HG03060 (cell line): ENCODE data around the gene ZNF2.
"Not testable (repeated sequence)": the region's sequence is repeated elsewhere in the genome, so short reads cannot be mapped to it uniquely, and the experiment has no call there.

Experiments used
- ATAC-seq: cut with Tn5 transposase; IDR thresholded peaks from one replicate; pipeline ENCODE4 v1.9.1; 2021; ENCODE audit warnings: low read depth, moderate number of reproducible peaks; ENCODE audit not compliant: unreplicated experiment

Gene ZNF2

DNA sequence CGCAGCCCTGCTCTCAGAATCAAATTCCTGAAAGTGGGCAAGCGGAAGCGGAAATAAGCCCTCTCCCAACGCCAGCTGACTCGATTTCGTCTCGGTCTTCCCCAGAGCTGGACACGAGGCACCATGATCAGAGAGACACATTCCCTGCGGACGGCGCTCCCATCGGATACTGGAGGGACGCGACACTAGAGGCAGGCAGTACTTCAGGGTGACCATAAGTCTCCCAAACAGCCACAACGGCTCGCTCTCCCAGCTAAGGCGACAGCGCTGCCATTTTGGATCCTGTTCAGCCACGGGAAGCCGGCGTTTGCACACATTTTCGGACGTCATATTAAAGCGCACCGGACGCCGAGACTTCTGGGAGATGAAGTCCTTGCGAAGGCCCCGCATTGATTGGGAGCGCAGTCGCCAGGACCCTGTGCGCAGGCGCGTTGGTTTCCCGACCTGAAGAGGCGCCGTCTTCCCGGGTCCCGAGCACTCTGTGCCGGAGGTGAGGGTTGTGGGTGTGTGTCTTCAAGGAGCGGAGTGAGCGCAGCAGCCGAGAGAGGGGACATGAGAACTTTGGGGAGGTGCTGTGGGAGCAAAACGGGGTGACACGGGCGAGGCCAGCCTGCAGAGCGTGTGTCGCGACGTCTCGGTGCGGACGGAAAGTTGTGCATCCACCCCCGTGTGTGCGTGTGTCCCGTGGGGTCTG lies at the start of gene ZNF2:
ZNF2 (plus strand) TSS at position 439 of the 694 bp plus-strand sequence. CDS start 10,418 bp downstream, outside the sequence.
- ATAC-seq: peak; percentile 83

DNA sequence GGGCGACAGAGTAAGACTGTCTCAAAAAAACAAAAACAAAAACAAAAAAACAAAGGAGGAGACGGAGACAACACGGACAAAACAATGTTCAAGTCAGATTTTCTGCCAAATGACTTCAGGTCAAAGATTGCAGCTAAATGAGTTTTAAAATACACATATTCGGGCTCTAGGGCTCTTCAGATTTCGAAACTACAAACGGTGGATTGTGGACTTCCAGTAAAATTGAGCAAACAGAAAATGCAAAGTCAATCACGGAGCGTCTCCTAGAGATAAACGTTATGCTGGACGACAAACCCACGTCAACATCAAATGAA lies 44.6 kb upstream of the ZNF2 start:
- no peak for ATAC-seq

DNA sequence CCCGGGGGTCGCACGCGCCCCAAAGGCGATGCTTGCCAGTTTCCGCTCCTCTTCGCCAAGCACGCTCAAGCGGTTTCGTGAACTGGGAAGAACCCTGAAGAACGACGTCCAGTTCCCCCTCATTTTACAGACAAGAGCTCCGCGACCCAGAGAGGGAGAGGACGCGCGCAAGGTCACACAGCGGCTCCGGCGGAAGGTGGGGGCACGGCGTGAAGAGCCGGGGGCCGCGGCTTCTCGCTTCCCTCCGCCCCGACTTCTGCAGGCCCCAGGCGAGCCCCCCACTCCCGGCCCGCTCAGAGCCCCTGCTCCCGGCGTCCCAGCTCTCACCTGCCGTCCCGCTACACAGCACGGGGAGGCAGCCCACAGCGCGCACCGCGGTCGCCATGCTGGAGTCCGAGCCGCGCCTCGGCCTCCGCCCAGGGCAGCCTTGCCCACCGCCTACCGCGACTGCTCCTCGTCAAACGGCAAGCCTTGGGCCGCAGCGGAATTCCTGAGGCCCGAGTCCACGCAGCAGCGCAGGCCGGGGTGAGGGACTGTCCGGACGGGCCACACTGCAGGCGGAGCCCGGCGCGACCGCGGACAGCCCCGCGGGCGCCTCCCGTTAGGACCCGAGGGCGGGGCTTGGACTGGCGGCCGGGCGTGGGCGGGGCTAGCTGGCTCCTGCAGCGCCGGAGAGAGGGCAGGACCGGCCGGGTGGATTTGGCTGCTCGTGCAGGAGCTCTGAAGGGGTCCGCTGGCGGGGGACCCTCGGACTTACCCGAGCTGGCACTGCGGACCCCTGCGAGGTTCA lies 44.0 kb upstream of the ZNF2 start, which contains the start of gene MRPS5:
MRPS5 (minus strand) TSS at position 402 of the 790 bp plus-strand sequence; CDS start at position 385, 17 bp downstream.
- peak; percentile 57 for ATAC-seq

DNA sequence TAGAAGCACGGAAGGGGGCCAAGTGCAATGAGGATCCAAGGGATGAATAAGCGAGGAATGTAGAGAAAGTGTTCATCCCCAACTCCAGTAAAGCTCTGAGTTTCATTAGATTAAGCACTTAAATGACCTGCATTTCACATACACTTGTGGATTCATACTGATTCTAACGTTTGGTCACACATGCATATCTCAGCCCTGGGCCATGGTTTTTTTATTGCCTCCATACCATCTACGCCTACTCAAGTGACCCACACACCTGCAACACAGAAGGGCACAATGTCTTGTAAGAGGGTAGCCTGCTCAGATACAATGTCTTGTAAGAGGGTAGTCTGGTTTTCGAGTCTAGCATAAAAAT lies 43.4 kb upstream of the ZNF2 start:
- ATAC-seq: no peak

DNA sequence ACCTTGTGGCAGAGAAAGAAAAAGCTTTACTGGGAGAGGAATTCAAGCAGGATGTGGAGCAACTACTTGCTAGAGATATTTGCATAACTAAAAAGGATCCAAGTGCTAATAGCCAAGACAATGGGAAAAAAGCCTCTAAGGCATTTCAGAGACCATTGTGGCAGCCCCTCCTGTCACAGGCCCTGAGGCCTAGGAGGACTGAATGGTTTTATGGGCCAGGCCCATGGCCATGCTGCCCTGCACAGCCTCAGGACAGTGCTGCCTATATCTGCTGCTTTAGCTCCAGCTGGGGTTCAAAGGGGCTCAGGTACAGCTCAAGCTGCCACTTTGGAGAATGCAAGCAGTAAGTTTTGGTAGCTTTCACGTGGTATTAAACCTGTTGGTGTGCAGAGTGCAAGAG lies 26.9 kb upstream of the ZNF2 start:
- no peak for ATAC-seq

DNA sequence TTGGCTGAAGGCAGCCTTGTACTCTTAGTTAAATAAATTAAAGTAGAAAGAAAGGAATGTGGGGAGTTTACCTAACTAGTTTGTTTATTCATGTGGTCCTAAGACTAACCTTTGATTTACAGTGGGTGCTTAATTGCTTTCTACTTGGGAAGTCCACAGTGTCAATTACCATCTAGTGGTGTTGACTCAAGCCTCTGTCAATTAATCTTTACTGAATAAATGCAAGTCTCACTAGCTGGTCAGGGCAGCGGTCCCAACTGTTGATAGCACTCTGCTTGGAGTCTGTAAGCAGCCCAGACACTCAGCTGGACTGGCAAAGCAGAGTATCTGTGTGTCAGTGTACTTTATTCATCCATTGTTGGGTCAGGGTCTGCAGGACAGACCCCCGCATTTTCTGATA lies 21.8 kb upstream of the ZNF2 start:
- ATAC-seq: no peak

DNA sequence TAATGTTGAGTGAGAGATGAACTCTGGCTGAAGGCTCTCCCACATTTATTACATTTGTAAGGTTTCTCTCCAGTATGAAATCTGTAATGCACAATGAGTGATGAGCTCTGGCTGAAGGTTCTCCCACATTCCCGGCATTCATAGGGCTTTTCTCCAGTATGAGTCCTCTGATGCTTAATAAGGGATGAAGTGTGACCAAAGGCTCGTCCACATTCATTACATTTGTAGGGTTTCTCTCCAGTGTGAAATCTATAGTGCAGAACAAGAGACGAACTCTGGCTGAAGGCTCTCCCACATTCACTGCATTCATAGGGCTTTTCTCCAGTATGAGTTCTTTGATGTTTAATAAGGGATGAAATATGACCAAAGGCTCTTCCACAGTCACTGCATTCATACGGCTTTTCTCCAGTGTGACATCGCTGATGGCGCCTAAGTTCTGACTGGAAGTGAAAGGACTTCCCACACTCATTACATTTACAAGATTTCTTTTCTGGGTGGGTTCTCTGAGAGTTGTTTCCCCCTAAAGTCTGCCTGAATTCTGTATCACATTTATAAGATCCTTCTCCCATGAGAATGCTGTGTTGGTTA lies 16.1 kb upstream of the ZNF2 start:
- no peak for ATAC-seq

DNA sequence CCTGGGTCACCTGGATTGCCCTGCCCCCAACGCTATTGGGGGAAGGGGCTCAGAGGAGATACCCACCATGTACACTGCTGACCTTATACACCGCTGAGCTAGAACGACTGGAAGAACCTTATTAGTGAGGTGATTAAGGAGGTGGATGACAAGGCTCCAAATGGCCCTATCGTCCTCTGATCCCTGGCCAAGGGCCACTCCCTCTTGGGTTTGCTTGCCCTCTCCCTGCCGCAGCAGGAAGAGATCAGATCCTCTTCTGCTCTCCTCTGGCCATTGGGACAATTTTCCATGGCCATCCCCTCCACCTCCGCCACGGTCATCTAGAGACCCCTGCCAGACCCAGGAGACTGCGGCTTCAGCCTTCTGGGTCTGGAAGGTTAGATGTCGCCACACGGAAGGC lies 7.2 kb upstream of the ZNF2 start:
- ATAC-seq: no peak

DNA sequence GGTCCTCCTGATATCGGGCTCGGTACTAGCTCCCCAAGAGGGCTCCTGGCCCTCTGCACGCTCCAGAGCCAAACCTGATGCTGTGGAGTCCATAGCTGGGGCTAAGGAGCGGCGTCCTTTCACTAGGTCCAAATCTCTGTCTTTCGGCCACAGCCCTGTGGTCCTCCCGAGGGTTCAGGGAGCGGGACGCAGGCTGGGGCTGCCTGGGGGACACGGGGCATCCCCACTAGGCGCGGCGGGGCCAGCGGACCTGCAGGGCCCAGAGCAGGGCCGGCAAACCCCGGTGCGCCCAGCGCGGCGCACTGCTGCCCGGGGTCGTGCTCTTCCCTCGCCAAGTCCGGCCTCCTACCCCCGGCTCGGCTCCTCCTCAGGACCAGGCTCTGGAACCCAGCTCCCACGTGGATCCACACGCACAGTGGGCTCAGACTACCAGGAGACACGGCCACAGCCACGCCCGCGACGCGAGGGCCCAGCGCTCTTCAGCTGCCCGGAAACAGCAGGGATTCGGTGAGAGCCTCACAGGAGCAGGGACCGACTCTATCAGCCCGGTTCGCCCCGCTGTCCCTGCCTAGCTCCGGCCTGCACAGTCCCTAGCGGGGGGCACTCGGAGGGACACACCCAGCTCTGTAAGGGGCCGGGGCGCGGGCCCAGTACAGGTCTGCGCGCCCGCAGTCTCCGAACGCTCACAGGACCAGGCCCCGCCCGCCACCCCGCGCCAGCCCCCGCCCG lies 6.6 kb upstream of the ZNF2 start:
- peak; percentile 19 for ATAC-seq

DNA sequence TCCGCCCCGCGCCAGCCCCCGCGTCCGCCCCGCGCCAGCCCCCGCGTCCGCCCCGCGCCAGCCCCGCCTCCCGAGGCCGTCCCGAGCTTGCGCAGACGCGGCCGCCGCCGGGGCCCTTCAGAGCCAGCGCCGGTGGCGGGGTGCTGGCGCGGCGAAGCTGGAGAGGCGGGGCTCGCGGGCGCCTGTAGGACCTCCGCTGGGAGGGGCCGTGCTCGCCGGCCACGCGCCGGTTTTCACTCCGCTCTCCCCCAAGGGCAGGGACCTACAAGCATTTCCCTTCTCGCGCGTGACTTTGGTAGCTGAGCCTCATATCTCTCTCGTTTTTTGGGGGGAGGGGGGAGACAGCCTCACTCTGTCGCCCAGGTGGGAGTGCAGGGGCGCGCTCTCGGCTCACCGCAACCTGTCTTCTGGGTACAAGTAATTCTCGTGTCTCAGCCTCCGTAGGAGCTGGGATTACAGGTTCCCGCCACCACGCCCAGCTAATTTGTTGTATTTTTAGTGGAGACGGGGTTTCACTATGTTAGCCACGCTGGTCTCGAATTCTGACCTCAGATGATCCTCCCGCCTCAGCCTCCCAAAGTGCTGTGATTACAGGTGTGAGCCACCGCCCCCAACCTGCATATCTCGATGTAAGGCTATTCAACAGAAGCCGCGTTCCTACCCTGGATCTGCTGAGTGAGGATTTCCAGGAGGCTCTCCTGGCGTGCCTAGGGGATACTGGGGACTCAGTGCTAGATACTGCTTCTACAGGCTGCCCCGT lies 5.7 kb upstream of the ZNF2 start, which contains the start of gene ZNF514:
ZNF514 (minus strand) TSS at position 159 of the 760 bp plus-strand sequence. CDS start 6,595 bp downstream, outside the sequence.
- peak; percentile 61 for ATAC-seq

DNA sequence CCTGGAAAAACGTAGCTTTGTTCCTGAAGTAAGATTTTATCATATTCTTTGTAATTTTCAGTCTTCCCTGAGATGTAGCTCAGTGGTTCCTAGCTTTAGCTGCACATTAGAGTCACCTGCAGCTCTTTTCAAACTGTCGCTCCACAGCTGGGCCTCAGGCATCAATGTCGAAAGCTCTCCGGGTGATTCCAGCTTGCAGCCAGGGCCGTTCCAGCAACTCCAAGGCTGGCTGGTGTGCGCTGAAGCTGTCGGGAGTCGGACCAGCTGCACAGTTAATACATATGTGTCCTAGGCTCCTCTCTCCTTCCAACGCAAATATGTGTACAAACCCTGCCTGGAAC lies 609 bp upstream of the ZNF2 start:
- peak; percentile 5 for ATAC-seq

DNA sequence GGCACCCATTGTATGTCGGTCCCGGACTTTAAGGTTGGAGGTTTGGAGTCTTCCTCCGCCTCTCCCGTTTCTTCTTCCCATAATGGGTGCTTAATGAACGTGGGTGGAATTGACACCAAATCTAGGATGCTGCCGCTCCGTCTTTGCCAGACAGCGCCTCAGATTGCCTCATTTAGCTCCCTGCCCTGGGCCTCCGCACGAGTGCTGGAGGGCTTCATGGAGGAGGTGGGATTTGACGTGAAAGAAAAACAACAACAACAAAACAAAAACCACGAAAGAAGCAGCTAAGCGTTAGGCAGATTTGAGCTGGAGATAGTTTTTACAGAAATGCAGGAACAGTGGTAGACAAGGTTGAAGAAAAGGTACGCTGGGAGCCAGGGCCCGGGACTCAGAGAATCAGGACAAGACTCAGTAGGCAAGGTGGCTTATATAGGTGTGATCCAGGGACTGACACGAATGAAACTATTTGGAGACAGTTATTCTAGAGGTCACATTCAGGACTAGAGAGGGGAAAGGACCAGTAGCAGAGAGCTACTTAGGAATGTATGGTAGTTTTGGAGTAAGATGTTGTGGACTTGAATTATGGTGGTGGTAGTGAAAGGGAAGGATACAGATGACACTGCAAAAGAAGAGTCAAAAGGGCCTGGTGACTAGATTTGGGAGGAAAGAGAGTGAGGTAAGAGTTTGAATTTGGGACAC lies 605 bp downstream of the ZNF2 start:
- ATAC-seq: no peak

DNA sequence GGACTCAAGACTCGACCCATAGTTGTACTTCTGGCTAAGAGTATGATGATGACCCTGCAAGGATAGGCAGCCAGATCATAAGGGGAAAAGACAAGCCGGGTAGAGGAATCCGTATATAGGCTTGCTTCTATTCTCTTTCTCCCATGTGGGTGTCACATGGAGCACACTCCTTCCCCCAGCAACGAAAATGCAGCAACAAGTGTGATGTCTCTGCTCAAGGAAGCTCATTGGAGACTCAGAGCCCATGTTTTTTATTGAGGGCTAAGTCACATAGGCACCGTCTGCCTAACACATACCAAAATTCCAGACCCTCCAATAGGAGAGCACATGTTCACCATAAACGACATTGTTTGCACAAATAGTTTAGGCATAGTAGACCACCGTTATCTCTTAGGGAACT lies 6.3 kb downstream of the ZNF2 start:
- ATAC-seq: no peak

DNA sequence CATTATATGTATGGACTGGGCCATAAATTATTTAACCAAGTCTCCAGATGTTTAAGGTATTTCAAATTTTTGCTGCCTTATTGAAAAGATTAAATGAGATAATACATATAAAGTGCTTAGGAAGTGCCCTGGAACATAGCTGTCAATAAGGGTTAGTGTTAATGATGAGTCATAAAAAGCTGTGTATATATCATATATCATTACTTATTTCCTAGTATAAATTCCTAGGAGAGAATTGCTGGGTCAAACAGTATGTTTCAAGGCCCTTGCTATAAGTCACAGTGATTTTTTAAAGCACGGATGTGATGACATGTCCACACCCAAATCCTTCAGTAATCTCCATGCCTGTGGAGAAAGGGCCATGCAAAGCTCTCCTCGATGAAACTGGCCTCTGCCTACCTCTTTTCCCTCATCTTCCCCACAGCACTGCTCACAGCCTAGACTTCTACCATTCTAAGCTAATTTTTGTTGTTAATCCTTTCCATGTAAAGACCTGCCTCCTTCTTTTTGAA lies 8.5 kb downstream of the ZNF2 start:
- ATAC-seq: no peak

DNA sequence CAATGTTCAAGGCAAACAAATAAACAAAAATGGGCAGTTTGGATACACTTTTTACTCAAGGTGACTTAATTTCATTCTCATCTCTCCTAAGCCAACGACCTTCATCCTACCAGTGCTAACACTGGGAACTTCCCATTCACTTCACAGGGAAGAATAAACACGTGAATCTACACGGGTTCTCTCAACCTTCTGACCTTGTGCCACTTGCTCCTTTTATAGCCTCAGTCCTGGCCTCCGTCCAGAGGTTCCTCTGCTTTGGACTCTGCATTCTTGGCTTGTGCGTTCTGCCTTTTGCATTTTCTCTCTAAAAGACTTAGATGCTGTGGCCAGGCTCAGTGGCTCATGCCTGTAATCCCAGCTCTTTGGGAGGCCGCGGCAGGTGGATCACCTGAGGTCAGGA lies 13.8 kb downstream of the ZNF2 start:
- no peak for ATAC-seq

DNA sequence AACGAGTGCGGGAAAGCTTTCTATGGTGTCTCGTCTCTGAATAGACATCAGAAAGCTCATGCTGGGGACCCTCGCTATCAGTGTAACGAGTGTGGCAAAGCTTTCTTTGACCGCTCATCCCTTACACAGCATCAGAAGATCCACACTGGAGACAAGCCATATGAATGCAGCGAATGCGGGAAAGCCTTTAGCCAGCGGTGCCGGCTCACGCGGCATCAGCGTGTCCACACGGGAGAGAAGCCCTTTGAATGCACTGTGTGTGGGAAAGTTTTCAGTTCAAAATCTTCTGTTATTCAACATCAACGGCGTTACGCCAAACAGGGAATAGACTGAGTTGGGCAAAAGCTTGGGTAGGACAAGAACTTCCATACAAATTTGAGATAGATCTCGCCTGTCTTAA lies 16.2 kb downstream of the ZNF2 start:
- no peak for ATAC-seq

DNA sequence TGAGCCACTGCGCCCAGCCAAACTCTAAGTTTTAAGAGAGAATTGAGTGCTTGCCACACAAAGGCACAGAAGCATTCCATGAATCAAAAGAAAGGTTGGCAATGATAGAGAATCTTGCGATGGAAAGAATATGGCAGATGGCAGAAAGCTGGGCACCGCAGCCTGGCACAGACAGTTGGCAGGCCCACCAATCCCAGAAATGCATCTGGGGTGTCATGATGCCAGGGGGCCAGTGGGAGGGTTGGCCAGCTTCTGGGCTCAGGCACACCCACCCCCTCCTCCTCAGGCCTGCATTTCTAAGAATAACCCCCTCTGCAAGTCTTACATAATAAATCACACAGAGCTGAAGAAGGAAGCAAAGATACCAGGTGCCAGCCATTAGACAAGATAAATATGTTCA lies 19.6 kb downstream of the ZNF2 start:
- no peak for ATAC-seq

DNA sequence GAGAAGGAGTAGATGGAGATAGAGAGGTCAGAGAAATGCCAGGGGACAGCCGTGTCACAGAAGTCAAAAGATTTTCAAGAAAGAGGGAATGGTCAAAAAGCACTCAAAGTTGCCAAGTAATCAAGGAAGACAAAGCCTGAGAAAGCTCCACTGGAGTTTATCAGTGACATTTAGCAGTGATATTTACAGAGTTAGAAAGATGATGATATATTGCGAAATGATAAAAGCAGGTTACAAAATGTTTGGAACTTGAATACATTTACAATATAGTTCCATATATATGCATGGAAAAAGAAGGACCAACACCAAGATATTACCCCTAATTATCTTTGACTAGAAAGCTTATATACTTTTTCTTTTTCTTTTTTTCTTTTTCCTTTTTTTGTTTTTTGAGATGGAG lies 20.4 kb downstream of the ZNF2 start:
- no peak for ATAC-seq

DNA sequence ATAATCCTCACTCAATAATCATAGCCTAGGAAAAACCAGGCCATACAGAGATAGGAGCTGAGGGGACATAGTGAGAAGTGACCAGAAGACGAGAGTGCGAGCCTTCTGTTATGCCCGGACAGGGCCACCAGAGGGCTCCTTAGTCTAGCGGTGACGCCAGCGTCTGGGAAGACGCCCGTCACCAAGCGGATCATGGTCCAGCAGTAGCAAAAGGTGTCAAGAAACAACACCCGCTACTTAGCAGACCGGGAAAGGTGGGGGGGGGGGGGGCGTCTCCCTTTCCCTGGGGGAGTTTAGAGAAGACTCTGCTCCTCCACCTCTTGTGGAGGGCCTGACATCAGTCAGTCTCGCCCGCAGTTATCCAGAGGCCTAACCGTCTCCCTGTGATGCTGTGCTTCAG lies 27.3 kb downstream of the ZNF2 start:
- ATAC-seq: not testable (repeated sequence)

DNA sequence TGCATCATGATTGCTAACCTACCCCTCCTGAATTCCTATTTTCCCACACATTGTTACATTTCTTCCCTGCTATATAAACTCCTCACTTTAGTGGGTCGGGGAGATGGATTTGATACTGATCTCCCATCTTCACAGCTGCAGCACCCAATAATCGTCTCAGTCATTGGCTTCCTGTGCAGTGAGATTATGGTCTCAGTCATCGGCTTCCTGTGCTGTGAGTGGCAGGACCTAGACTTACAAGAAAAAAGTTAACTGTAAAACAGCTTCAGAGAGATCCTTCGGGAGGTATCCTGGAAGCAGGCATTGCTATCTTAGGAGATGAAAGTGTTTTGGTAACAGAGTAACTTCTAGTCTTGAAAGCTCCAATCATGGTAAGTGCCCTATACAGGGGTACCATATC lies 38.3 kb downstream of the ZNF2 start:
- ATAC-seq: no peak
